Measurements from ENCODE around the gene SPDYA. TPM values are rescaled to one million over a fixed set of nuclear protein-coding genes. Genes with fewer than 3 reads are reported as not detected.

The SPDYA gene
- total and polyA plus RNA-seq, 5 donors from 2014 or later: 0.09 to 19.6 (median 0.19) TPM

- H3K4me3 ChIP-seq (ENCODE audit: low read depth, low read length): no peak overlapping the region
- H3K4me1 Mint-ChIP-seq: peaks cover 10 to 17% (median 15%) of the 10 kb centered on the region in 4 donors
- H3K4me1 ChIP-seq (ENCODE audit: control insufficient read depth, insufficient read depth, low read length, poor library complexity, severe bottlenecking): no peaks in the 10 kb centered on the region
- no peak overlapping the region for H3K27ac ChIP-seq (ENCODE audit: insufficient read depth, low read length, poor library complexity, severe bottlenecking)
- H3K27me3 Mint-ChIP-seq: no peaks in the 10 kb centered on the region
- ATAC-seq (ENCODE audit: low read depth in 2 of 2) (no peak), DNase-seq (no peak)
- no peak overlapping the region for H3K27ac Mint-ChIP-seq
- H3K36me3 Mint-ChIP-seq: peaks cover 30% of the 10 kb centered on the region
- no peaks in the 10 kb centered on the region for H3K9me3 ChIP-seq (ENCODE audit: control insufficient read depth in 2 of 2, low read length in 2 of 2)
- no peaks in the 10 kb centered on the region for H3K27me3 ChIP-seq (ENCODE audit: control insufficient read depth, insufficient read depth, low read length)
- peaks cover 53% of the 10 kb centered on the region for H3K36me3 ChIP-seq (ENCODE audit: control insufficient read depth, insufficient read depth, low read length)
- no peak overlapping the region for H3K4me3 Mint-ChIP-seq
- peaks cover 0 to 4% (median 0%) of the 10 kb centered on the region in 7 donors for H3K9me3 Mint-ChIP-seq
Measured at GRCh38 chr2:28801726-28802125, 8.9 kb upstream of the SPDYA start.

GRCh38 chr2:28802975-28803429 lies 7.6 kb upstream of the SPDYA start:
- Histone ChIP-seq H3K4me3 (ENCODE audit: low read depth, low read length) (no peak overlapping the region), H3K4me1 (ENCODE audit: control insufficient read depth, insufficient read depth, low read length, poor library complexity, severe bottlenecking) (no peaks in the 10 kb centered on the region), H3K27ac (ENCODE audit: insufficient read depth, low read length, poor library complexity, severe bottlenecking) (no peak overlapping the region), H3K27me3 (ENCODE audit: control insufficient read depth, insufficient read depth, low read length) (no peaks in the 10 kb centered on the region), H3K9me3 (ENCODE audit: control insufficient read depth in 2 of 2, low read length in 2 of 2) (no peaks in the 10 kb centered on the region), H3K36me3 (ENCODE audit: control insufficient read depth, insufficient read depth, low read length) (peaks cover 43% of the 10 kb centered on the region)
- Mint-ChIP-seq H3K9me3 (peaks cover 0 to 2% (median 0%) of the 10 kb centered on the region in 7 donors), H3K4me1 (peaks cover 3 to 9% (median 7%) of the 10 kb centered on the region in 4 donors), H3K27me3 (no peaks in the 10 kb centered on the region), H3K27ac (no peak overlapping the region), H3K36me3 (peaks cover 17% of the 10 kb centered on the region), H3K4me3 (no peak overlapping the region)
- no peak for ATAC-seq (ENCODE audit: low read depth in 2 of 2)
- no peak for DNase-seq

DNA sequence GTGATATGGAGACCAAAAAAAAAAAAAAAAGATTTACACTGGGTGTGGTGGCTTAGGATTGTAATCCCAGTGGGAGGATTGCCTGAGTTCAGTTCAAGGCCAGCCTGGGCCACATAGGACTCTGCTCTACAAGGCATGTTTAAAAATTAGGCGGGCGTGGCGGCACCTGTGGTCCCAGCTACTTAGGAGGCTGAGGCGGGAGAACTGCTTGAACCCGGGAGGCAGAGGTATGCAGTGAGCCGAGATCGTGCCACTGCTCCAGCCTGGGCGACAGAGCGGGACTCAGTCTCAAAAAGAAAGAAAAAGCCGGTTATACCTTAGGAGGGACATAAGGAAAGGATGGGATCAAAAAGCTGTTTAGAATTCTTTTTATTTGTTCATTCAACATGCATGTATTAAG lies 707 bp upstream of the SPDYA start:
- no peaks in the 10 kb centered on the region for H3K27me3 Mint-ChIP-seq
- Histone ChIP-seq H3K36me3 (ENCODE audit: control insufficient read depth, insufficient read depth, low read length) (no peaks in the 10 kb centered on the region), H3K27me3 (ENCODE audit: control insufficient read depth, insufficient read depth, low read length) (no peaks in the 10 kb centered on the region), H3K4me1 (ENCODE audit: control insufficient read depth, insufficient read depth, low read length, poor library complexity, severe bottlenecking) (peaks cover 11% of the 10 kb centered on the region), H3K9me3 (ENCODE audit: control insufficient read depth in 2 of 2, low read length in 2 of 2) (no peaks in the 10 kb centered on the region), H3K27ac (ENCODE audit: insufficient read depth, low read length, poor library complexity, severe bottlenecking) (no peak overlapping the region), H3K4me3 (ENCODE audit: low read depth, low read length) (peak overlapping the region; percentile 74)
- peak overlapping the region; percentile 80 to 99 (median 84) for H3K4me3 Mint-ChIP-seq
- peaks cover 6 to 23% (median 14%) of the 10 kb centered on the region in 4 donors for H3K4me1 Mint-ChIP-seq
- ATAC-seq (ENCODE audit: low read depth in 2 of 2) (no peak), DNase-seq (no peak)
- H3K9me3 Mint-ChIP-seq: peaks cover 0 to 4% (median 0%) of the 10 kb centered on the region in 7 donors
- H3K27ac Mint-ChIP-seq: peak overlapping the region in 1 of 3 donors; percentile 56
- no peaks in the 10 kb centered on the region for H3K36me3 Mint-ChIP-seq

DNA sequence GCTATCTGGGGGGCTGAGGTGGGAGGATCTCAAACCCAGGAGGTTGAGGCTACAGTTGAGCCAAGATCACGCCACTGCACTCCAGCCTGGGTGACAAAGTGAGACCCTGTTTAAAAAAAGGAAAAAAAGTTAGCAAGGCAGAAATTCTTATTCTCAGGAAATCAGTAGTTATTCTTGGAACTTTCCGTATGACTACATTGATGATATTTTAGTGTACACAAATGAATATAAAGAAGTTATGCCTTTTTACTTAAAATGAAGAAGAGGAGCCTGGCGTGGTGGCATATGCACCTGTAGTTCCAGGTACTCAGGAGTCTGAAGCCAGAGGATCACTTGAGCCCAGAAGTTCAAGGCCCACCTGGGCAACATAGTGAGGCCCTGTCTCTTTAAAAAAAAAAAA lies 7.4 kb downstream of the SPDYA start:
- H3K27ac Mint-ChIP-seq: no peak overlapping the region
- DNase-seq: peak in 1 of 3 donors; percentile 22
- Histone ChIP-seq H3K9me3 (ENCODE audit: control insufficient read depth in 2 of 2, low read length in 2 of 2) (no peaks in the 10 kb centered on the region), H3K27ac (ENCODE audit: insufficient read depth, low read length, poor library complexity, severe bottlenecking) (no peak overlapping the region), H3K36me3 (ENCODE audit: control insufficient read depth, insufficient read depth, low read length) (no peaks in the 10 kb centered on the region), H3K4me1 (ENCODE audit: control insufficient read depth, insufficient read depth, low read length, poor library complexity, severe bottlenecking) (no peaks in the 10 kb centered on the region), H3K27me3 (ENCODE audit: control insufficient read depth, insufficient read depth, low read length) (no peaks in the 10 kb centered on the region), H3K4me3 (ENCODE audit: low read depth, low read length) (no peak overlapping the region)
- no peak for ATAC-seq (ENCODE audit: low read depth in 2 of 2)
- peaks cover under 1 to 7% (median 3%) of the 10 kb centered on the region in 4 donors for H3K4me1 Mint-ChIP-seq
- H3K4me3 Mint-ChIP-seq: no peak overlapping the region
- H3K9me3 Mint-ChIP-seq: no peaks in the 10 kb centered on the region
- no peaks in the 10 kb centered on the region for H3K36me3 Mint-ChIP-seq
- peaks cover 11% of the 10 kb centered on the region for H3K27me3 Mint-ChIP-seq

GRCh38 chr2:28821295-28821958 lies 10.8 kb downstream of the SPDYA start:
- H3K27ac Mint-ChIP-seq: no peak overlapping the region
- no peaks in the 10 kb centered on the region for H3K27me3 ChIP-seq (ENCODE audit: control insufficient read depth, insufficient read depth, low read length)

DNA sequence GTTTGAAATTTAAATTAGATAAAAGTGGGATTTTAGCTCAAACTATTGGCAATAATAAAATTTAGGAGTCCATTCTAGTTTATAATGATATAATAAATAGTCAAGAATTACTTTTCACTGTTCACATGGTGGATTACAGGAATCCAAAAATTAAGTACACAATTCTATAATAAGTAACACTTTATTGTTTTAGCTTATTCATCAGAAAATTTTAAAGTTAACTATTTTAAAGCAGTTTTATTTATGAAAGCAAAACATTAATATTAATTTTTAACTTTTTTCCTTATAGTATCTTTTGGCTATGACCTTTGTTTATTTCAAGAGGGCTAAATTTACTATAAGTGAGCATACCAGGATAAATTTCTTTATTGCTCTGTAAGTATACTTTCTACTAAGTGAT lies 11.4 kb downstream of the SPDYA start:
- no peak for DNase-seq
- no peaks in the 10 kb centered on the region for H3K36me3 Mint-ChIP-seq
- no peak overlapping the region for H3K4me3 ChIP-seq (ENCODE audit: low read depth, low read length)
- H3K27ac ChIP-seq (ENCODE audit: insufficient read depth, low read length, poor library complexity, severe bottlenecking): no peak overlapping the region
- no peaks in the 10 kb centered on the region for H3K9me3 ChIP-seq (ENCODE audit: control insufficient read depth in 2 of 2, low read length in 2 of 2)
- no peaks in the 10 kb centered on the region for H3K9me3 Mint-ChIP-seq
- peaks cover 0 to 7% (median 3%) of the 10 kb centered on the region in 4 donors for H3K4me1 Mint-ChIP-seq
- no peak overlapping the region for H3K27ac Mint-ChIP-seq
- peaks cover 6% of the 10 kb centered on the region for H3K27me3 Mint-ChIP-seq
- no peaks in the 10 kb centered on the region for H3K4me1 ChIP-seq (ENCODE audit: control insufficient read depth, insufficient read depth, low read length, poor library complexity, severe bottlenecking)
- no peaks in the 10 kb centered on the region for H3K27me3 ChIP-seq (ENCODE audit: control insufficient read depth, insufficient read depth, low read length)
- ATAC-seq (ENCODE audit: low read depth in 2 of 2): no peak
- H3K4me3 Mint-ChIP-seq: no peak overlapping the region
- H3K36me3 ChIP-seq (ENCODE audit: control insufficient read depth, insufficient read depth, low read length): no peaks in the 10 kb centered on the region

More at GRCh38 chr2:28821295-28821958, 10.8 kb downstream of the SPDYA start:
- DNase-seq: peak; percentile 50 to 81 (median 65)
- no peaks in the 10 kb centered on the region for H3K4me1 ChIP-seq (ENCODE audit: control insufficient read depth, insufficient read depth, low read length, poor library complexity, severe bottlenecking)
- H3K36me3 ChIP-seq (ENCODE audit: control insufficient read depth, insufficient read depth, low read length): no peaks in the 10 kb centered on the region
- no peaks in the 10 kb centered on the region for H3K9me3 Mint-ChIP-seq
- no peaks in the 10 kb centered on the region for H3K9me3 ChIP-seq (ENCODE audit: control insufficient read depth in 2 of 2, low read length in 2 of 2)
- H3K4me3 Mint-ChIP-seq: no peak overlapping the region
- no peak overlapping the region for H3K4me3 ChIP-seq (ENCODE audit: low read depth, low read length)
- peaks cover 0 to 7% (median 3%) of the 10 kb centered on the region in 4 donors for H3K4me1 Mint-ChIP-seq
- peaks cover 11% of the 10 kb centered on the region for H3K27me3 Mint-ChIP-seq
- no peak overlapping the region for H3K27ac ChIP-seq (ENCODE audit: insufficient read depth, low read length, poor library complexity, severe bottlenecking)
- peak; percentile 78 to 83 for ATAC-seq (ENCODE audit: low read depth in 2 of 2)
- H3K36me3 Mint-ChIP-seq: no peaks in the 10 kb centered on the region

GRCh38 chr2:28824207-28824606 lies 13.6 kb downstream of the SPDYA start:
- no peaks in the 10 kb centered on the region for H3K4me1 ChIP-seq (ENCODE audit: control insufficient read depth, insufficient read depth, low read length, poor library complexity, severe bottlenecking)
- ATAC-seq (ENCODE audit: low read depth in 2 of 2): no peak
- no peaks in the 10 kb centered on the region for H3K27me3 ChIP-seq (ENCODE audit: control insufficient read depth, insufficient read depth, low read length)
- Mint-ChIP-seq H3K36me3 (no peaks in the 10 kb centered on the region), H3K27me3 (peaks cover 6% of the 10 kb centered on the region), H3K27ac (no peak overlapping the region), H3K4me3 (no peak overlapping the region), H3K9me3 (no peaks in the 10 kb centered on the region), H3K4me1 (peaks cover 0 to 7% (median 3%) of the 10 kb centered on the region in 4 donors)
- H3K36me3 ChIP-seq (ENCODE audit: control insufficient read depth, insufficient read depth, low read length): no peaks in the 10 kb centered on the region
- no peaks in the 10 kb centered on the region for H3K9me3 ChIP-seq (ENCODE audit: control insufficient read depth in 2 of 2, low read length in 2 of 2)
- H3K27ac ChIP-seq (ENCODE audit: insufficient read depth, low read length, poor library complexity, severe bottlenecking): no peak overlapping the region
- DNase-seq: no peak
- H3K4me3 ChIP-seq (ENCODE audit: low read depth, low read length): no peak overlapping the region

- Histone ChIP-seq H3K4me1 (ENCODE audit: control insufficient read depth, insufficient read depth, low read length, poor library complexity, severe bottlenecking) (no peaks in the 10 kb centered on the region), H3K27ac (ENCODE audit: insufficient read depth, low read length, poor library complexity, severe bottlenecking) (no peak overlapping the region), H3K4me3 (ENCODE audit: low read depth, low read length) (no peak overlapping the region), H3K36me3 (ENCODE audit: control insufficient read depth, insufficient read depth, low read length) (no peaks in the 10 kb centered on the region), H3K9me3 (ENCODE audit: control insufficient read depth in 2 of 2, low read length in 2 of 2) (no peaks in the 10 kb centered on the region), H3K27me3 (ENCODE audit: control insufficient read depth, insufficient read depth, low read length) (no peaks in the 10 kb centered on the region)
- no peak overlapping the region for H3K27ac Mint-ChIP-seq
- no peaks in the 10 kb centered on the region for H3K36me3 Mint-ChIP-seq
- H3K27me3 Mint-ChIP-seq: peaks cover 6% of the 10 kb centered on the region
- no peaks in the 10 kb centered on the region for H3K9me3 Mint-ChIP-seq
- no peak for DNase-seq
- H3K4me3 Mint-ChIP-seq: no peak overlapping the region
- H3K4me1 Mint-ChIP-seq: peaks cover 0 to 7% (median 3%) of the 10 kb centered on the region in 4 donors
- no peak for ATAC-seq (ENCODE audit: low read depth in 2 of 2)
Measured at GRCh38 chr2:28824870-28825269, 14.2 kb downstream of the SPDYA start.

All from CD4-positive, CD25-positive, alpha-beta regulatory T cell (primary cell).